K562 (cell line): Measurements from ENCODE around the gene KYAT1. TPM values are rescaled to one million over a fixed set of nuclear protein-coding genes. Genes with fewer than 3 reads are reported as not detected.
A peak's percentile ranks its signal among the peaks of the same experiment; 100 is the strongest.

ENCODE experiments used
- MAZ ChIP-seq, 2 experiments: fragments of 450-650 bp in 1 of 2; sonication (generic) in 1 of 2; formaldehyde crosslinking; IDR thresholded peaks in 1 of 2; conservative IDR thresholded peaks in 1 of 2; 2 replicates each; pipeline versions ENCODE4 v1.4.0 to v1.5.0; 2020; ENCODE audit warnings: mild to moderate bottlenecking in 1 of 2, missing genetic modification reagents in 1 of 2
- MYBL2 ChIP-seq, 2 experiments: fragments of 450-650 bp in 1 of 2; sonication (generic) in 1 of 2; formaldehyde crosslinking in 1 of 2; IDR thresholded peaks; 2 replicates each; pipeline versions ENCODE4 v1.6.1 to v1.8.1; 2017 to 2022; ENCODE audit warnings: borderline replicate concordance in 1 of 2, inconsistent platforms in 1 of 2, low read depth in 1 of 2, mild to moderate bottlenecking in 1 of 2, missing genetic modification reagents in 1 of 2, moderate library complexity in 1 of 2
- REST ChIP-seq, 2 experiments: fragments of 450-650 bp; formaldehyde crosslinking in 1 of 2; IDR thresholded peaks; 2 replicates each; pipeline versions ENCODE4 v1.4.0 to v1.6.1; 2014 to 2020; ENCODE audit warnings: mild to moderate bottlenecking in 2 of 2, borderline replicate concordance in 1 of 2, low read depth in 1 of 2
- SMC3 ChIP-seq: conservative IDR thresholded peaks from 2 replicates; pipeline ENCODE4 v1.6.1; 2011; ENCODE audit warnings: low read depth, low read length, improper control_type of control experiment; ENCODE audit not compliant: insufficient read depth
- XRCC5 ChIP-seq: fragments of 200-400 bp; formaldehyde crosslinking; IDR thresholded peaks from 2 replicates; pipeline ENCODE4 v1.6.1; 2017; ENCODE audit warnings: low read depth, mild to moderate bottlenecking, low read length
- ZFX ChIP-seq: sonication (generic); formaldehyde crosslinking; IDR thresholded peaks from 2 replicates; pipeline ENCODE4 v1.8.0; 2022; ENCODE audit warnings: mild to moderate bottlenecking, missing genetic modification reagents, moderate library complexity
- ZNF274 ChIP-seq: IDR thresholded peaks from 2 replicates; pipeline ENCODE4 v1.6.1; 2011; ENCODE audit warnings: low read depth, mild to moderate bottlenecking, low read length, moderate library complexity, borderline replicate concordance
- polyA plus RNA-seq, 8 experiments: library from polyadenylated mRNA; depleted of rRNA in 4 of 8; stranded (reverse) in 5 of 8; unstranded in 3 of 8; fragments of >200 nt; fragmentation: Nextera tagmentation in 2 of 8; fragmentation: Illumina TruSeq in 1 of 8; extraction: Ambion mirVana in 2 of 8; extraction: Trizol in 1 of 8; gene quantifications; 2 replicates each; pipeline versions ENCODE4 v1.2.1 to v1.2.3, GENCODE V29; 2011 to 2014; ENCODE audit warnings: inconsistent platforms in 1 of 8, missing spikeins in 1 of 8
- total RNA-seq, 7 experiments: library from RNA; depleted of rRNA in 6 of 7; stranded (reverse); fragments of >200 nt in 6 of 7; fragmentation: Illumina TruSeq in 2 of 7; extraction: Trizol in 2 of 7; gene quantifications; 2 replicates each; pipeline versions ENCODE4 v1.2.1 to v1.2.3, GENCODE V29; 2011 to 2021; ENCODE audit warnings: low replicate concordance in 1 of 7

Gene KYAT1
- total and polyA plus RNA-seq, 9 of the 15 experiments (the other 6 are each of a cell fraction or from before 2014, with no cell fraction given), result 6.4 to 16.8 (median 11.1) TPM

- TF ChIP-seq REST (IDR thresholded peaks at IDR 0.05; ENCODE audit: borderline replicate concordance), result peak; percentile 84
- TF ChIP-seq REST (CRISPR knock-in tag; IDR thresholded peaks at IDR 0.05; ENCODE audit: low read depth), result no peak
- TF ChIP-seq ZNF274, result no peak
- peak; percentile 52 to 79 for TF ChIP-seq MAZ (CRISPR knock-in tag; conservative IDR thresholded peaks at IDR 0.05 in 1 of 2, IDR thresholded peaks at IDR 0.05 in 1 of 2)
- TF ChIP-seq XRCC5, result 0 out of 2 replicates have a peak, but pooled peaks have one; percentile 69
- TF ChIP-seq MYBL2 (IDR thresholded peaks at IDR 0.05; ENCODE audit: low read depth), result no peak
- no peak for TF ChIP-seq MYBL2 (CRISPR knock-in tag; IDR thresholded peaks at IDR 0.05; ENCODE audit: borderline replicate concordance)
- peak; percentile 40 for TF ChIP-seq ZFX
- TF ChIP-seq SMC3, result peak; percentile 82
Observed at GRCh38 chr9:128863647-128864046, 18.1 kb downstream of the KYAT1 start (continued).
